ENCODE data around the gene IQGAP2.
A peak's percentile ranks its signal among the peaks of the same experiment; 100 is the strongest.

IQGAP2 gene

DNA sequence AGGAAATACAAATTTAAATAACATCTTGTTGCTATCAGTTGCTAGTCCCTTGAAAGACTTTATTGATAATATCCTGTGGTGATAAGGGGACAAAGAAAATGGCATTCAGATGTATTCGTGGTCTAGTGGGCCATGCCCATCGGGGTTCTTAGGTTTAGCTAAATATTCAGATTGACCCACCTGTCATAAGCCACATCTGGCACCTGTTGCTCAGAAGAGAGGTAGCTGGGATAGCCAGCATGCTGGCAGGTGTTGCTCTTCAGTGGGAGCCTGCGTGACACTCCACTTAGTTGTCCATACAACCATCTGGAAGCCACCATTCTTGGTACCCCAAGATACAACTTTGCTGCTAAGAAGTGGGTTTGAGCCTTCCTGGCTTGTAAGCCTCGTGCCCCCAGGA is 183.4 kb downstream of the IQGAP2 start:
- TF ChIP-seq, protein P1, sequence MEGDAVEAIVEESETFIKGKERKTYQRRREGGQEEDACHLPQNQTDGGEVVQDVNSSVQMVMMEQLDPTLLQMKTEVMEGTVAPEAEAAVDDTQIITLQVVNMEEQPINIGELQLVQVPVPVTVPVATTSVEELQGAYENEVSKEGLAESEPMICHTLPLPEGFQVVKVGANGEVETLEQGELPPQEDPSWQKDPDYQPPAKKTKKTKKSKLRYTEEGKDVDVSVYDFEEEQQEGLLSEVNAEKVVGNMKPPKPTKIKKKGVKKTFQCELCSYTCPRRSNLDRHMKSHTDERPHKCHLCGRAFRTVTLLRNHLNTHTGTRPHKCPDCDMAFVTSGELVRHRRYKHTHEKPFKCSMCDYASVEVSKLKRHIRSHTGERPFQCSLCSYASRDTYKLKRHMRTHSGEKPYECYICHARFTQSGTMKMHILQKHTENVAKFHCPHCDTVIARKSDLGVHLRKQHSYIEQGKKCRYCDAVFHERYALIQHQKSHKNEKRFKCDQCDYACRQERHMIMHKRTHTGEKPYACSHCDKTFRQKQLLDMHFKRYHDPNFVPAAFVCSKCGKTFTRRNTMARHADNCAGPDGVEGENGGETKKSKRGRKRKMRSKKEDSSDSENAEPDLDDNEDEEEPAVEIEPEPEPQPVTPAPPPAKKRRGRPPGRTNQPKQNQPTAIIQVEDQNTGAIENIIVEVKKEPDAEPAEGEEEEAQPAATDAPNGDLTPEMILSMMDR (IDR thresholded peaks at IDR 0.05; ENCODE audit: insufficient read depth, low read length, poor library complexity, severe bottlenecking), result no peak
- no peak for DNase-seq (ENCODE audit: extremely low read depth, insufficient read length)
- H3K36me3 ChIP-seq (ENCODE audit: control insufficient read depth, insufficient read depth, low read length), result no peaks in the 10 kb centered on the region; the same call in 1 of the 2 replicates

DNA sequence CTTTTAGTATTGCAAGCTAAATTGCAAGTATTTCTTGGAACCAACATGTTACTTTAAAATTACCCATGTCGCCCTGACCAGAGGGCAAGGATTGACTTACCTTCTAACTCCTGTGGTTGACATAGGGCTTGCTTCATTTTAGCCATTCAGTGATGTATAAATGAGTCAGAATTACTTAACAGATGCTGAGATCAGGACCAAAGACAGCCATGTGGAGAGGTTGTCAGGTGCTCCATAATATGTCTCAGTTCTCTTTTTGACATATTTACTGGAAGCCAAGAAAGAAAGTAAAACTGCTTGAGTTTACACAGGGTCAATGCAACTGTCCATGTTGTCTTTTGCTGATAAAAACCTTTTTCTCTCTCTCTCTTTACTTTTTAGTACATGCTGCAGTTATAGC is 186.9 kb downstream of the IQGAP2 start:
- TF ChIP-seq, protein P1 (IDR thresholded peaks at IDR 0.05; ENCODE audit: insufficient read depth, low read length, poor library complexity, severe bottlenecking), result no peak
- Histone ChIP-seq H3K36me3 (ENCODE audit: control insufficient read depth, insufficient read depth, low read length) (no peaks in the 10 kb centered on the region), H3K4me3 (replicated peaks; ENCODE audit: low read depth, low read length) (no peak overlapping the region), H3K27me3 (replicated peaks; ENCODE audit: control insufficient read depth, insufficient read depth, low read length) (no peaks in the 10 kb centered on the region)
- peak; percentile 41 for DNase-seq (ENCODE audit: extremely low read depth, insufficient read length)

More for the DNA sequence above, 183.4 kb downstream of the IQGAP2 start:
- Histone ChIP-seq H3K4me3 (replicated peaks; ENCODE audit: low read depth, low read length) (no peak overlapping the region), H3K27me3 (replicated peaks; ENCODE audit: control insufficient read depth, insufficient read depth, low read length) (no peaks in the 10 kb centered on the region)

- Histone ChIP-seq H3K36me3 (ENCODE audit: control insufficient read depth, insufficient read depth, low read length) (no peaks in the 10 kb centered on the region), H3K27me3 (replicated peaks; ENCODE audit: control insufficient read depth, insufficient read depth, low read length) (no peaks in the 10 kb centered on the region), H3K4me3 (replicated peaks; ENCODE audit: low read depth, low read length) (no peak overlapping the region)
- TF ChIP-seq, protein P1 (IDR thresholded peaks at IDR 0.05; ENCODE audit: insufficient read depth, low read length, poor library complexity, severe bottlenecking), result no peak
- DNase-seq (ENCODE audit: extremely low read depth, insufficient read length), result no peak
Observed at GRCh38 chr5:76591366-76591765, 188.3 kb downstream of the IQGAP2 start.

- no peaks in the 10 kb centered on the region for H3K27me3 ChIP-seq (replicated peaks; ENCODE audit: control insufficient read depth, insufficient read depth, low read length)
- TF ChIP-seq, protein P1 (IDR thresholded peaks at IDR 0.05; ENCODE audit: insufficient read depth, low read length, poor library complexity, severe bottlenecking), result no peak
- no peak overlapping the region for H3K4me3 ChIP-seq (replicated peaks; ENCODE audit: low read depth, low read length)
- no peaks in the 10 kb centered on the region; the same call in 1 of the 2 replicates for H3K36me3 ChIP-seq (ENCODE audit: control insufficient read depth, insufficient read depth, low read length)
- DNase-seq (ENCODE audit: extremely low read depth, insufficient read length), result no peak
Observed at GRCh38 chr5:76592692-76593091, 189.6 kb downstream of the IQGAP2 start.

GRCh38 chr5:76594107-76594506 is 191.0 kb downstream of the IQGAP2 start:
- TF ChIP-seq, protein P1 (IDR thresholded peaks at IDR 0.05; ENCODE audit: insufficient read depth, low read length, poor library complexity, severe bottlenecking), result no peak
- no peaks in the 10 kb centered on the region; the same call in 1 of the 2 replicates for H3K36me3 ChIP-seq (ENCODE audit: control insufficient read depth, insufficient read depth, low read length)

More at GRCh38 chr5:76594107-76594506, 191.0 kb downstream of the IQGAP2 start:
- Histone ChIP-seq H3K27me3 (replicated peaks; ENCODE audit: control insufficient read depth, insufficient read depth, low read length) (no peaks in the 10 kb centered on the region), H3K4me3 (replicated peaks; ENCODE audit: low read depth, low read length) (no peak overlapping the region)
- no peak for DNase-seq (ENCODE audit: extremely low read depth, insufficient read length)

All from GM06990 (cell line).